Endothelial cell (in vitro differentiated cells): ENCODE measurements around the gene COL8A2. TPM values are rescaled to one million over a fixed set of nuclear protein-coding genes. Genes with fewer than 3 reads are reported as not detected.
A peak's percentile ranks its signal among the peaks of the same experiment; 100 is the strongest.

Experiments
- DNase-seq: peaks from one replicate; pipeline ENCODE4 v3.0.0; 2021; ENCODE audit warnings: low spot score
- H3K27ac Mint-ChIP-seq: one replicate; pipeline ENCODE4 v1.8.0; 2021; ENCODE audit warnings: mixed read lengths, inconsistent platforms; ENCODE audit not compliant: unreplicated experiment
- H3K27me3 Mint-ChIP-seq: one replicate; pipeline ENCODE4 v1.8.0; 2021; ENCODE audit warnings: mild to moderate bottlenecking, moderate library complexity, mixed read lengths, inconsistent platforms; ENCODE audit not compliant: unreplicated experiment
- H3K36me3 Mint-ChIP-seq: one replicate; pipeline ENCODE4 v1.8.0; 2021; ENCODE audit warnings: mild to moderate bottlenecking, low read depth, mixed read lengths, inconsistent platforms; ENCODE audit not compliant: unreplicated experiment
- H3K4me1 Mint-ChIP-seq: one replicate; pipeline ENCODE4 v1.8.0; 2021; ENCODE audit warnings: mild to moderate bottlenecking, mixed read lengths, inconsistent platforms; ENCODE audit not compliant: unreplicated experiment
- H3K4me3 Mint-ChIP-seq: one replicate; pipeline ENCODE4 v1.8.0; 2021; ENCODE audit warnings: mild to moderate bottlenecking, mixed read lengths, inconsistent platforms; ENCODE audit not compliant: unreplicated experiment
- H3K9me3 Mint-ChIP-seq: one replicate; pipeline ENCODE4 v1.8.0; 2021; ENCODE audit warnings: mixed read lengths, inconsistent platforms; ENCODE audit not compliant: unreplicated experiment
- CTCF ChIP-seq: fragments of 200-600 bp; sonication (generic); IDR thresholded peaks from one replicate; pipeline ENCODE4 v1.5.0; 2021; ENCODE audit warnings: antibody characterized with exemption; ENCODE audit not compliant: unreplicated experiment
- total RNA-seq: library from RNA; stranded (reverse); fragmentation: NEBNext Ultra II Directional; extraction: Animal tissue kit (Norgen Biotek cat#: 25700); gene quantifications from one replicate; pipeline ENCODE4 v1.2.1, GENCODE V29; 2021; ENCODE audit not compliant: unreplicated experiment

COL8A2 gene
- total RNA-seq, 1 donor from 2014 or later: 0.13 TPM

GRCh38 chr1:36154335-36154734, 29.3 kb upstream of the COL8A2 start:
- H3K27ac Mint-ChIP-seq: peak overlapping the region; percentile 81
- no peaks in the 10 kb centered on the region for H3K9me3 Mint-ChIP-seq
- H3K4me3 Mint-ChIP-seq: peak overlapping the region; percentile 76
- DNase-seq: no peak
- TF ChIP-seq CTCF: no peak
- H3K36me3 Mint-ChIP-seq: peaks cover 21% of the 10 kb centered on the region
- peaks cover 19% of the 10 kb centered on the region for H3K27me3 Mint-ChIP-seq
- peaks cover 43% of the 10 kb centered on the region for H3K4me1 Mint-ChIP-seq

GRCh38 chr1:36153476-36153875, 28.5 kb upstream of the COL8A2 start:
- H3K36me3 Mint-ChIP-seq: peaks cover 18% of the 10 kb centered on the region
- H3K27ac Mint-ChIP-seq: no peak overlapping the region
- peaks cover 16% of the 10 kb centered on the region for H3K27me3 Mint-ChIP-seq
- DNase-seq: no peak
- TF ChIP-seq CTCF: no peak
- no peaks in the 10 kb centered on the region for H3K9me3 Mint-ChIP-seq
- no peak overlapping the region for H3K4me3 Mint-ChIP-seq
- peaks cover 39% of the 10 kb centered on the region for H3K4me1 Mint-ChIP-seq

- TF ChIP-seq CTCF: no peak
- Mint-ChIP-seq H3K27me3 (peaks cover 15% of the 10 kb centered on the region), H3K4me1 (peaks cover 31% of the 10 kb centered on the region), H3K36me3 (peaks cover 11% of the 10 kb centered on the region), H3K4me3 (no peak overlapping the region), H3K9me3 (no peaks in the 10 kb centered on the region), H3K27ac (peak overlapping the region; percentile 36)
- DNase-seq: no peak
Measured at GRCh38 chr1:36151845-36152203, 26.8 kb upstream of the COL8A2 start.

GRCh38 chr1:36151134-36151844, 26.3 kb upstream of the COL8A2 start:
- no peak for TF ChIP-seq CTCF
- Mint-ChIP-seq H3K27me3 (peaks cover 15% of the 10 kb centered on the region), H3K4me3 (no peak overlapping the region), H3K27ac (peak overlapping the region; percentile 64), H3K4me1 (peaks cover 31% of the 10 kb centered on the region), H3K9me3 (no peaks in the 10 kb centered on the region), H3K36me3 (peaks cover 11% of the 10 kb centered on the region)
- DNase-seq: no peak

- Mint-ChIP-seq H3K9me3 (no peaks in the 10 kb centered on the region), H3K27ac (peak overlapping the region; percentile 89), H3K4me1 (peaks cover 31% of the 10 kb centered on the region), H3K27me3 (peaks cover 15% of the 10 kb centered on the region), H3K4me3 (peak overlapping the region; percentile 95), H3K36me3 (peaks cover 11% of the 10 kb centered on the region)
- TF ChIP-seq CTCF: no peak
- peak; percentile 72 for DNase-seq
Measured at GRCh38 chr1:36150296-36151133, 25.5 kb upstream of the COL8A2 start.
